RPMI7951 (cell line): ENCODE results near the gene UROS. TPM values are rescaled to one million over a fixed set of nuclear protein-coding genes. Genes with fewer than 3 reads are reported as not detected.

Experiments used
- DNase-seq: peaks from one replicate; pipeline ENCODE4 v3.0.0-alpha.2; 2012; ENCODE audit warnings: low read depth
- total RNA-seq: library from RNA; depleted of rRNA; stranded (reverse); fragments of >200 nt; shearing (Covaris generic); gene quantifications from 2 replicates; pipeline ENCODE4 v1.2.3, GENCODE V29; 2014; rRNA removed

UROS gene
- total RNA-seq: 55.6 and 70.5 TPM in 2 replicates

DNA sequence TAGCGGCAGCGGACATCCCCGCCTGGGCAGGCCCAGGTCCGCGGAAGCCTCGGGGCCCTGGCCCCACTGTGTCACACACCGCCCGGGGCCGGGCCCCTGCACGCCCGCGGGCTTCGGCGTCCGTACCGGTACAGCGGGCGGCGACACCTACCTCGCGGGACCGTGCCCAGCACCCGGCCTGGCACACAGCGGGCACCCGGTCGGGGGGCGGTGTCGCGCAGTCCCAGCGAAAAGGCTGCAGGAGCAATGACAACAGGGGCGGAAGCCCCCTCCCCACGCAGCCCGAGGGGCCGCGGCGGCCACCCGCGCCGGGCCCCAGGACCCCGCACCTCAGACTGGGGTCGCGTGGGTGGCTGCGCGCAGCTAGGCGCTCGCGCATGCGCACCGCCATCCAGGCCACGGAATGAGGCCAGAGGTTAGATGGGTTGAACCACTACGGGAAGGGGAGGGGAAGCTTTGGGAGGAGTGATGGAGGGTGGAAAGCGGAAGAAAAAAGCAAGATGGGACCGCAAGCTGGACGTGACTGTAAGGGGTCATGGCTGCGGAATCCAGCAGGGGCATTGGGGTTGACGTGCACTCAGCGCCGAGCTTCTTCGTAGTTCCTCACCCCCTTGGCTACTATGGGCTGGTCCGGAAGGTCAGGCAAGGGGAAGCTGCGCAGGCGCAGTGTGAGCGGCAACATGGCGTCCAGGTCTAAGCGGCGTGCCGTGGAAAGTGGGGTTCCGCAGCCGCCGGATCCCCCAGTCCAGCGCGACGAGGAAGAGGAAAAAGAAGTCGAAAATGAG is at the start of gene UROS, which contains the start of gene BCCIP:
Gene UROS, minus strand, starts transcription at position 381 of the 785 bp plus-strand sequence. CDS start 6,759 bp downstream, outside the sequence.
Gene BCCIP, plus strand, starts transcription at position 669 of the 785 bp plus-strand sequence. Its CDS starts 12 bp downstream, at position 681.
- peak; percentile 81 for DNase-seq

DNA sequence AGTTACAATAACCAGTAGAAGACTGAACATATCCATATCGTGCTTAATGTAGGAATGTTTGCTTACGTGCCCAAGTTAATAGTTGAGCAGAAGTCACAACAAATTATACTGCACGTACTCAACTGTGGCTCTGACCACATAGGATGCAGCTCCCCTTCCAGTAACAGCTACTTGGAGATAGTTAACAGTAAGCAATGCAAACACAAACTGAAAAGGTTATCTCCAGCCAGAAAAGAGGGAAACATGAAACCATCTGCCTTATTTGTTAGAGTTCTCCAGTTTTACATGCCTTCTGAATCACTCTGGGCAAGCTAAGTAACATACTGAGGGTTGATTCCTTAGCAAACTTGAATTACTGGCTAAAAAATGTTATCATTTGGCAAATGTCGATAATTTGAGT is 48.3 kb upstream of the UROS start:
- no peak for DNase-seq

- DNase-seq: peak; percentile 42
Observed at GRCh38 chr10:125868372-125868975, 45.4 kb upstream of the UROS start.

DNA sequence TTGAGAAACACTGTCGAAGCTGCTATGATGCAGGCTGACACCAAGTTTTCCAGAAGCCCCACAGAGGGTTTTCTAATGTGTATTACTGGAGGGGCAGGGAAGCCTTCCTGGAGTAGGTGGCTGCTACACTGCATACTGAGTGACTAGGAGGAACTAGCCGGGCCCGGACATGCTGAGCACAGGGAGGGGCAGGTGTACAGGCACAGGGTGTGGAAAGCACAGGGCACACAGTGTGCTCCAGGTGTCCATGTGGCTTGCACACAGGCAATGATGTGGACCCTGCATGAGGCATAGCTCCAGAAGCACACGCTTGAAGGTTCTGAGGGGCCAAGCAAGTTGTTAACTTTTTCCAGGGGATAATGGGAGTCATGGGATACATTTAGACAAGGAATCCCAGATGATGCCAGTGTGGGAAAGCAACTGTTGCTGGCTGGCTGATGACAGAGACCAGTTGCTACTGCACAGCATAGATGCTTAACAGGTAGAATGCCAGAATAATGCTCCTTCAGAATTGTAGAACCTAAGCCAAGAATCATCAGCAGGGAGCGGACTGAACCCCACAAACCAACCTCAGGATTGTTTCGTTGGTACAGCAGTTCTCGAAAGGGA is 43.5 kb upstream of the UROS start:
- no peak for DNase-seq

- DNase-seq: no peak
Observed at GRCh38 chr10:125865120-125865519, 42.1 kb upstream of the UROS start.

DNA sequence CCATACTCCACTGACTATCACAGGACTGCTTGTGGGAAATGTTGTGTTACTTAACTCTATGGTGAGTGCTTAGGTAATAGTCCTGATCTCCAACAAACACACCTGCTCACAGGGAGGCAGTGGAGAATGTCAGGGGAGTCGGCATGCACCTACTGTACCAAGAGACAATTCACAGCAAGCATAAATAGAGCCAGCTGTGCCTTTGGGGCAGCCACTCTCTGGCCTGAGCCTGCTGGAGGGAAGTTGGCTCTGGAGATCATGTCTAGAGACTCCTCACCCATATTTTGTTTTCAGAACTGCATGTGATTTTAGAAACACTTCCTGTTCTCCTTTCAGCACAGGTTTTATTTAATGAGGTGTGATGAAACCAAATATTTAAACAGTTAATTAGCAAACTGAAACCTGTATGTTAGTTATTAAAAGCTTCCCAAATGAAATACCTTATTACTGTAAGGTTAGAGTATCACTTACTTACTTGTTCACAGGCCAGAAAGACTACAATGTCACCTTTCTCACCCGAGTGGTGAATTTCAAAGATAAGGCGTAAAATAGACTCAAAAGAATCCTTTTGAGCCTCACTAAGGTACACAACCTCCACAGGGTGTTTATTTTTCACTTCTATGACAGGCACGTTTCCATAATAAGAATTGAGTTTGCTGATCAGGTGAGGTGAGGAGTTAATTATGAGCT is 36.2 kb upstream of the UROS start:
- no peak for DNase-seq

DNA sequence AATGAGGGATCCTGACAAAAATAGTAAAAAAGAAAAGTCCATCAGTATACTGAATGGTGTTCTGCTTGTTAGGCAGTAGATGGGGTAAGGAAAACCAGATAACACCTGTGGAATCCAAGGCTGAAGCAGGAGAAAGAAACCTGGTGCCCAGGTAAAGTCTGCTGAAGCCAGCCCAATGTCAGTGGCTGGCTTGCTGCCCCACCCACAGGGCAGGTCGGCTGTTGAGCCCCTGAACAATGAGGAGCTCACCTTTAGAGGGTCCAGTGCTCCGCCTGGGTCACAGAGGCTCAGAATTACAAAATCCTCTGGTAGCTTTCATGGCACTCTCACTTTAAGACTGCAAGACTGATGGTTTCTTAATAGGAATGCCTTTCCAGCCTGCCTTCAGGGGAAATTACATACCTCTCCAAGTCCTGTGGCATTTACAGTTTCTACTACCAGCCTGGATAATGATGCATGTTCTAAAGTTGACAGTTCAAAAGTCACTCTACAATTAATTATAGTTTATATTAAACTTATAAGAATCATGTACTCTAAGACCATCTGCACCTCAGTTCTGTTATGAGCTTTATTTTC is 34.2 kb upstream of the UROS start:
- DNase-seq: no peak

GRCh38 chr10:125852487-125852886 is 29.4 kb upstream of the UROS start:
- no peak for DNase-seq

GRCh38 chr10:125850766-125851731 is 28.0 kb upstream of the UROS start:
- DNase-seq: no peak

DNA sequence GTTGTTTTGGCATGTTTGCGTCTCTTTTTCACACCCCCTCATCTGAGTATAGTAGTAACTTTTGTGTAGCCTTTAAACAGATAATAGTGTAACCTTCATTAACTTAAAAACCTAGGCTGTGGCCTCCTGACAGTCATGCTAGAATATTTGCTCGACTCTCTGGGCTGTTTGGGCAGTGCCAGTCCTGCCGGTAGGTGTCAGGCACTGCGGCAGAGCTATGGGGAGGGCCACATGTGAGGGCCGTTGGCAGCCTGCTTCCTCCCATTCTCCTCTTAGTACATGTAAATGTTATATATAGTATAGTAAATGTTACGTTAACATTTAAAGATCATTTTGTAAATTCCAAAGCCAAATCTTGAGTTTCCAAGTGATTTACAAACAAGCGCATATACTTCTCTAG is 26.4 kb upstream of the UROS start:
- DNase-seq: no peak

GRCh38 chr10:125848857-125849256 is 25.8 kb upstream of the UROS start:
- no peak for DNase-seq

GRCh38 chr10:125848371-125848770 is 25.3 kb upstream of the UROS start:
- no peak for DNase-seq

DNA sequence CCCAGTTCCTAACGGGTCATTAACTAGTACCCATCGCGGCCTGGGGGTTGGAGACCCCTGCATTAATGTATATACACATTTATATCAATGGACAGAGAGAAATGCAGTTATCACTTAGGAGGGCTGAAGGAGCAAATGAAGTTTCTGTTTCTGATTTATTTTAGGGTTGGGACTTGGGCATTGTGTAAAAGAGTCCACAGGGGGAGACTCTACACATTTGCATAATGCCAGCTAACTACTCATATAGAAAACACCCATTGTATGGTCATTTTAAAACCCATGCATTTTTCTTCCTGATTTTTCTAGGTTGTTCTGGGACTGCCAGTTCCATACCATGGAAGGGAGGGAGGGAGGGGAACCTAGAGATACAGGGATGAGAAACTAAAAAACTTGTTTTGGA is 23.8 kb upstream of the UROS start:
- no peak for DNase-seq

DNA sequence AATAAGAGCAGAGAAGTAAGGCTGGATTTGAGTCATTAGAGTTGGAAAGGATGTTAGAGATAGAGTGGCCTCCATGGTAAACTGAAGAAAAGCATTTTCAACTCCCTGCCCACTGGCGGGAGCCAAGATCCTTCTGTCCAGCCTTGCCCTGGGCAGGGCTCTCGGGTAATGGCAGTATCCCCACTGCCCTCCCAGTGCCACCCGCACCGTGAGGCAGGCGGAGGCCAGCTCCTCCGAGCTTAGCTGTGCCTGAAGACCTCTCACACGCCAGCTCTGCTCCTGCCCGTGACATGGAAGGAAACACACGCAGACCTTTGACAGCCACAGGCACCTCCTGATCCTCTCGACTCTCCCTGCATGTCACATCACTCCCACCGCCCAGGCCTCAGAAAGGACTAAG is 22.6 kb upstream of the UROS start:
- no peak for DNase-seq

DNA sequence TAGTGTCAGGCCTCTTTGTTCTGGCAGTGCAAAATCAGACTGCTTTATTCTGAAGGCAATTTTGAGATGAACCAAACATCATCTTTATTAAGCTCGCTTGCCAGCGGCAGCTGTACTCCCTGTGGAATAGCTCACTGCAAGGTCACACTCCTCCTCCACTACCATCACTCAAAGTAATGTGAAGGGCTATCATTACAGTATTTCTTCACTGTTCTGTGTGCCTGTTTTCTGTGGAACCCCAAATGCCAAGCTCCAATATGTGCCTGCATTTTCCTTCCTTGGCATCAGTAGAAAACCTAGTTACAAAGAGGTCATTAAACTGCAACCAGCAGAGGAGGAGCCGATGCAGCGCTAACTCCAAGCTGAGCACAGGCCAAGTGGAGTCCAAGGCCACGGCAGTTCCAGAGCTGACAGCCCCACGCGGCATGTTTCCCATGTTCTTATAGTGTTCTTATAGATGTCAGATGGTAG is 21.7 kb upstream of the UROS start:
- no peak for DNase-seq

GRCh38 chr10:125843603-125844329 is 20.7 kb upstream of the UROS start:
- no peak for DNase-seq

DNA sequence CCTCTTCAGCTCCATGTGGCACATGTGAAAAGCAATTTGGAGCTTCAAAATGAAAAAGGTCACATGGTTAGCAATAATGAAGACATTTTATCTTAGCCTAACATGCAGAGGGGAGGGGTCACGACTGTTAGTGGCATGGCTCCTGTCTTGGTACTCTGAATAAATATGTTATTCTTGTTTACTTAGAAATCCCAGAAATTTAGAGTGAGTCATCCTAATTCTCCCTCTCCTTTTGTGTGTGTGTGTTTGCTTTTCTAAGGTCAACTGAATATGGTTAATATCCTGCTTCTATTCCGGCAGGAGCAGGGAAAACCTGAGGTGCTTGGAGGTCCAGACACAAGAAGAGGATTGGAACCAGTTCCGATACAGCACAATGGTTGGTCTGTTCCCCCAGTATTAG is 17.9 kb upstream of the UROS start:
- no peak for DNase-seq

DNA sequence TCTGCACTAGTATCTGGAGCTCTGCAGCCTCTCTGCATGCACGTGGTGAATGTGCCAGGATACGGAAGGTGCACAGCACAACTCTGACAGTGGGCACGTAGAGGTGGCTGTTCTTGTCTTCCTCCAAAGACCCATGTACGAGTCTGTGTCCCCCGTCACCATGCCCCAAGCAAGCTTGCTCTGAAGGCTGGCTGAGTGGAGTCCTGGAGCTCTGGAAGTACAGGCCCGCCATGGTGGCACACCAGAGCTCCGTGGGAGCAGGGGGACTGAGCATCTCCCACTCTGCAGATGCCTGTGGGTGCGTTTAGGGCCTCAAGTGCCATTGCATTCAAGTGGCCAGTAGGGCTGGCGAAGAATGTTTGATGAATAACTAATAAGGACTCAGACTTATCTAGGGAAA is 17.3 kb upstream of the UROS start:
- DNase-seq: no peak

- DNase-seq: no peak
Observed at GRCh38 chr10:125838802-125839575, 15.9 kb upstream of the UROS start.
